Ovary (tissue), 10 donors: Measurements from ENCODE around the gene ENPP6. TPM values are rescaled to one million over a fixed set of nuclear protein-coding genes. Genes with fewer than 3 reads are reported as not detected.

Experiments
- DNase-seq, 5 donors: peaks; one replicate each; pipeline ENCODE4 v3.0.0-alpha.2; 2019 to 2020
- H3K27ac ChIP-seq, 2 donors: fragments of 200-600 bp; one replicate each; pipeline versions ENCODE4 v1.5.1 to v1.8.0; 2019 to 2022
- H3K27me3 ChIP-seq: fragments of 200-600 bp; one replicate; pipeline ENCODE4 v1.8.0; 2022
- H3K36me3 ChIP-seq: fragments of 200-600 bp; sonication (generic); one replicate; pipeline ENCODE4 v1.5.1; 2019
- H3K4me1 ChIP-seq: one replicate; pipeline ENCODE4 v1.8.1; 2013; ENCODE audit warnings: mild to moderate bottlenecking, moderate library complexity; ENCODE audit not compliant: insufficient read depth
- H3K4me3 ChIP-seq: fragments of 200-600 bp; sonication (generic); one replicate; pipeline ENCODE4 v1.5.1; 2017
- H3K9me3 ChIP-seq, 2 donors: fragments of 200-600 bp in 1 of 2; sonication (generic) in 1 of 2; one replicate each; pipeline versions ENCODE4 v1.5.1 to v1.8.1; 2013 to 2019; ENCODE audit warnings: mild to moderate bottlenecking in 1 of 2, moderate library complexity in 1 of 2
- EP300 ChIP-seq: sonication (generic); formaldehyde crosslinking; IDR thresholded peaks from one replicate; pipeline ENCODE4 v1.6.1; 2017; ENCODE audit warnings: antibody characterized with exemption
- POLR2A ChIP-seq: fragments of 450-650 bp; IDR thresholded peaks from one replicate; pipeline ENCODE4 v1.6.1; 2017; ENCODE audit warnings: antibody characterized with exemption, mild to moderate bottlenecking, moderate library complexity
- WGBS, 3 donors: extraction: QIAGEN DNeasy Blood & Tissue Kit in 1 of 3; methylation state at CpG; one replicate each; pipeline versions ENCODE4 v1.1.5 to v1.1.7; 2013 to 2017; 5-methylcytosine and 5-hydroxymethylcytosine counted together
- intact Hi-C, 4 donors: fragments of 100-400 bp; cut with DNase I; formaldehyde crosslinking; loops; one replicate each; pipeline versions ENCODE4 v1.11.0 to v1.15.1; 2022 to 2023
- long read RNA-seq, 3 donors: library from polyadenylated mRNA in 2 of 3; unstranded in 2 of 3; transcript quantifications; one replicate each; pipeline ENCODE4 v2.0.0 and lab custom pipeline, GENCODE V29; 2021 to 2026
- polyA plus RNA-seq, 2 donors: library from polyadenylated mRNA; stranded (reverse); fragments of 200-250 nt in 1 of 2; fragments of 350-450 nt in 1 of 2; fragmentation: Illumina TruSeq in 1 of 2; extraction: RNeasy Lipid Tissue Mini Kit (QIAGEN cat#74804) in 1 of 2; gene quantifications; one replicate each; pipeline ENCODE4 v1.2.3, GENCODE V29; 2013 to 2014
- total RNA-seq, 7 donors: library from RNA; depleted of rRNA in 2 of 7; stranded (reverse); fragments of >200 nt in 2 of 7; fragmentation: NEBNext Ultra II Directional in 3 of 7; extraction: Animal tissue kit (Norgen Biotek cat#: 25700) in 3 of 7; gene quantifications; one replicate each; pipeline versions ENCODE4 v1.1.0 to v1.2.4, GENCODE V29; 2016 to 2023
- TF ChIP-seq, protein P1 (sequence below), 3 donors: fragments of 450-650 bp in 2 of 3; fragments of 200-600 bp in 1 of 3; IDR thresholded peaks; one replicate each; pipeline versions ENCODE4 v1.5.1 to v1.8.0; 2016 to 2022; ENCODE audit warnings: antibody characterized with exemption in 3 of 3, mild to moderate bottlenecking in 1 of 3
- donor health status: DM: no; HTN: no; CAD: no; lungs with moderate emphysema.
- donor health status: DM: no; HTN: no; CAD: no.
- donor health status: Bipolar disorder and iron deficiency.
- donor health status: DM: yes; HTN: yes; CAD: no.
- donor health status: DM: no; HTN: no; CAD: no.
- donor health status: DM: yes; HTN: yes; CAD: no.

The ENPP6 gene
- total RNA-seq (10 to 100 TPM in 3 of 7 donors, 1 to 10 TPM in 4; 1.7 to 20.8 (median 6.4) TPM), polyA plus RNA-seq (10 to 100 TPM in 1 of 2 donors, 1 to 10 TPM in 1; 9.4 to 11.3 TPM)
- long read RNA-seq, donor 1, transcript ENPP6-201 (8 exons, 3,936 nt) = major isoform, 48 of 63 reads
- long read RNA-seq, donor 1, partial matches to known transcripts = 6 of 63 reads
- long read RNA-seq, donor 1, other reads (novel, unspliced or antisense) = 9 of 63 reads
- long read RNA-seq, donor 2 = 0 reads
- long read RNA-seq, donor 3, transcript ENPP6-201 (8 exons, 3,936 nt) = major isoform, 16 of 25 reads
- long read RNA-seq, donor 3, partial matches to known transcripts = 9 of 25 reads
- long read RNA-seq, donor 3, other reads (novel, unspliced or antisense) = 0 of 25 reads

DNA sequence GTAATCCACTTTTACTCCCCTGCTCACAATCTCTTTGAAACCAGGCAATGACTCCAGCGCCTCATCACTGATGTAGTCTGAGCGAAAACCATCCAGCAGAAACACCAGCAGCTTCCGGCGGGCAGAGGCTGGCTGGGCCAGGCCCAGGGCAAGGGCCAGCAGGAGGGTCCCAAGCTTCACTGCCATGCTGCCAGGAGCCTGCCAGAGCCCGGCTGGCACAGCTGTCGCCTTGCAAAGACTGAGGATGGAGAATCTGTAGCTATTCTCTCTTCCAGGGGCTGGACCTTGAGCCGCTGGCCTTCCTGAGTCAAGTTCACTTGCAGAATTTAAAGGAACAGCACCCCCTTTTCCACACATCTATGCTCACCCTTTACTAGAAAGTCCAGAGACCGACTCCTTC, at the start of gene ENPP6:
TSS of gene ENPP6 (minus strand) at position 240 of the 400 bp plus-strand sequence. CDS start at position 186, 54 bp downstream.
- no peak for TF ChIP-seq POLR2A
- TF ChIP-seq, protein P1, sequence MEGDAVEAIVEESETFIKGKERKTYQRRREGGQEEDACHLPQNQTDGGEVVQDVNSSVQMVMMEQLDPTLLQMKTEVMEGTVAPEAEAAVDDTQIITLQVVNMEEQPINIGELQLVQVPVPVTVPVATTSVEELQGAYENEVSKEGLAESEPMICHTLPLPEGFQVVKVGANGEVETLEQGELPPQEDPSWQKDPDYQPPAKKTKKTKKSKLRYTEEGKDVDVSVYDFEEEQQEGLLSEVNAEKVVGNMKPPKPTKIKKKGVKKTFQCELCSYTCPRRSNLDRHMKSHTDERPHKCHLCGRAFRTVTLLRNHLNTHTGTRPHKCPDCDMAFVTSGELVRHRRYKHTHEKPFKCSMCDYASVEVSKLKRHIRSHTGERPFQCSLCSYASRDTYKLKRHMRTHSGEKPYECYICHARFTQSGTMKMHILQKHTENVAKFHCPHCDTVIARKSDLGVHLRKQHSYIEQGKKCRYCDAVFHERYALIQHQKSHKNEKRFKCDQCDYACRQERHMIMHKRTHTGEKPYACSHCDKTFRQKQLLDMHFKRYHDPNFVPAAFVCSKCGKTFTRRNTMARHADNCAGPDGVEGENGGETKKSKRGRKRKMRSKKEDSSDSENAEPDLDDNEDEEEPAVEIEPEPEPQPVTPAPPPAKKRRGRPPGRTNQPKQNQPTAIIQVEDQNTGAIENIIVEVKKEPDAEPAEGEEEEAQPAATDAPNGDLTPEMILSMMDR (IDR thresholded peaks at IDR 0.05) = no peak
- Histone ChIP-seq H3K4me1 (peaks cover 4% of the 10 kb centered on the region), H3K36me3 (no peaks in the 10 kb centered on the region), H3K27me3 (no peaks in the 10 kb centered on the region), H3K27ac (peak within 1 kb of the TSS in 1 of 2 donors; percentile 24), H3K9me3 (no peaks in the 10 kb centered on the region), H3K4me3 (peak within 1 kb of the TSS; percentile 27)
- intact Hi-C loops = no loop called here
- WGBS, 3 donors = 21 to 44% (median 30%) methylated on average over 8 of the region's 8 CpGs
- no peak for DNase-seq

DNA sequence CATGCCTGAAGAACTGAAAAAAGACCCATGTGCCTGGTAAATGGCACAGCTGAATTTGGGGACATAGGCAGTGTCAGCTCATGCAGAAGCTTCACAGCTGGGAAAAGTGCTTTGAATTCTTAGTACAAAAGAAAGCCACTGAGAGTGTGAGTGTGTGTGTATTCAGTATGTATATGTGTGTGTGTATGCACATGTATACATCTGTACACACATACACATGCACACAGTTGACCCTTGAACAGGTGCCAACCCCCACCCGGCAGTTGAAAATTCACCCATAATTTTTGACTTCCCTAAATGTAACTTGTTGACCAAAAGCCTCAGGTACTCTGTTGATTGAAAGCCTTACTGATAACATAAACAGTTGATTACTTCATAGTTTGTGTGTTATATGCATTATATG, 49.5 kb upstream of the ENPP6 start:
- no peaks in the 10 kb centered on the region for H3K9me3 ChIP-seq
- no peaks in the 10 kb centered on the region for H3K4me1 ChIP-seq
- H3K27me3 ChIP-seq = no peaks in the 10 kb centered on the region
- TF ChIP-seq POLR2A = no peak
- intact Hi-C loops = loop anchor here in 3 of 4 donors (2.0 to 10.0 kb wide), 3 partner anchors 270 to 378 kb away; partner anchors contain the start of genes CASP3 (in 1 of the 3) and PRIMPOL (in 1 of the 3)
- no peak for DNase-seq
- no peak overlapping the region for H3K27ac ChIP-seq
- H3K4me3 ChIP-seq = no peak overlapping the region
- no peaks in the 10 kb centered on the region for H3K36me3 ChIP-seq
- WGBS, 3 donors = 87 to 91% (median 91%) methylated on average over 1 of the region's 1 CpG

DNA sequence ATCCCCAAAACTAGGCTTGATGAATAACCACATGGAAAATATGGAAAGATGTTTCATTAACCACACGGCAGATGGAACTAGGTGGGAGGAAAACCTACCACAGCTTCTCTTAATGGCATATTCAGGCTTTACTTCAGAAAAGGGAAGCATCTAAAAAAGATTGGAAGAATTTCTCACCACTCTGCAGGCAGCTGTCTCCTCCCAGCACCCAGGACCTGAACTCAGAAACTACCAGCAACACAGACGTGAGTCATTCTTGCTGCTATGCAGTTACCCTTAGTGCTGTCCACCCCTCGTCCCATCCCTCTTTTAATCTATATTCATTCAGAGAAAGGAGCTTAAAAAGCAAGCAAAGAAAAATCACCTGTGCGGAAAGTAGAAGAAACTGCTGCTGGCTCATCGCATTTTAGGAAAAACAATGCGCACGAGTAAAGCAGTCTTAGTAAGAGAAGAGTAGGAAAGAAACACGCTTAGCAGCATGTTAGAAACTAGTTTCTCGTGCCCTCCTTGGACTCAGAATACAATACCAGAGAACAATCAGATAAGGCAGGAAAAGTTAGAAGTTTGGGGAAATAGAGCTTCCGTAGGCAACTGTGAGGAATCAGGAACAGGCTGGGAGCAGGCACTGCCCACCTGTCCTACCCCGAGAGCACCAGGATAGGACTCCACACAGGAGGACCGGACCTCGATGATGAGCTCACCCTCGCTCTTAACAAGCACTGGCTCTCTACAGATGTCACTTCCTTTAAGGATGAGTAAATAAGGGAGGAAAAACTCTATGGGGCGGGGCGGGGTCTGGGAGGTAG, 48.1 kb upstream of the ENPP6 start:
- Histone ChIP-seq H3K27ac (no peak overlapping the region), H3K27me3 (no peaks in the 10 kb centered on the region), H3K9me3 (no peaks in the 10 kb centered on the region), H3K36me3 (no peaks in the 10 kb centered on the region), H3K4me3 (no peak overlapping the region), H3K4me1 (no peaks in the 10 kb centered on the region)
- TF ChIP-seq POLR2A (no peak), EP300 (no peak)
- TF ChIP-seq, protein P1 (IDR thresholded peaks at IDR 0.05) = no peak
- no peak for DNase-seq
- intact Hi-C loops = loop anchor here (2.0 to 10.0 kb wide), 4 partner anchors 21 to 379 kb away; partner anchors contain the start of genes CASP3 (in 1 of the 4) and PRIMPOL (in 1 of the 4)
- 73 to 80% (median 77%) methylated on average over 16 of the region's 16 CpGs for WGBS, 3 donors

- peaks cover 1% of the 10 kb centered on the region for H3K4me1 ChIP-seq
- 16 to 23% (median 18%) methylated on average over 19 of the region's 19 CpGs for WGBS, 3 donors
- peak; percentile 87 to 96 (median 95) for DNase-seq
- H3K27me3 ChIP-seq = no peaks in the 10 kb centered on the region
- intact Hi-C loops = loop anchor here in 2 of 4 donors (2.0 to 10.0 kb wide), 3 partner anchors 23 to 381 kb away; partner anchors contain the start of genes CASP3 (in 1 of the 2) and PRIMPOL (in 1 of the 2)
- no peak overlapping the region for H3K27ac ChIP-seq
- TF ChIP-seq, protein P1 (IDR thresholded peaks at IDR 0.05) = peak; percentile 89 to 95 (median 93)
- no peak for TF ChIP-seq POLR2A
- H3K9me3 ChIP-seq = no peaks in the 10 kb centered on the region
- no peaks in the 10 kb centered on the region for H3K36me3 ChIP-seq
- H3K4me3 ChIP-seq = no peak overlapping the region
Observed at GRCh38 chr4:184263910-184264732, 46.4 kb upstream of the ENPP6 start.
